AG09309 (cell line): Measurements from ENCODE around the gene DNAL4.

Source experiments
- DNase-seq: peaks from one replicate; pipeline ENCODE4 v3.0.0-alpha.2; 2010; ENCODE audit warnings: low read depth
- H3K4me3 ChIP-seq: 2 replicates; pipeline ENCODE4 v1.5.1; 2011; ENCODE audit warnings: mild to moderate bottlenecking, low read depth, low read length, moderate library complexity; ENCODE audit not compliant: control insufficient read depth
- TF ChIP-seq, protein P1 (sequence below): IDR thresholded peaks from 2 replicates; pipeline ENCODE4 v1.5.1; 2011; ENCODE audit warnings: mild to moderate bottlenecking, low read depth, low read length, inconsistent platforms; ENCODE audit not compliant: insufficient read depth, control insufficient read depth; ENCODE audit errors: missing control alignments

DNAL4 gene

GRCh38 chr22:38832005-38832978 lies 38.3 kb upstream of the DNAL4 start:
- no peak overlapping the region for H3K4me3 ChIP-seq
- no peak for DNase-seq
- TF ChIP-seq, protein P1, sequence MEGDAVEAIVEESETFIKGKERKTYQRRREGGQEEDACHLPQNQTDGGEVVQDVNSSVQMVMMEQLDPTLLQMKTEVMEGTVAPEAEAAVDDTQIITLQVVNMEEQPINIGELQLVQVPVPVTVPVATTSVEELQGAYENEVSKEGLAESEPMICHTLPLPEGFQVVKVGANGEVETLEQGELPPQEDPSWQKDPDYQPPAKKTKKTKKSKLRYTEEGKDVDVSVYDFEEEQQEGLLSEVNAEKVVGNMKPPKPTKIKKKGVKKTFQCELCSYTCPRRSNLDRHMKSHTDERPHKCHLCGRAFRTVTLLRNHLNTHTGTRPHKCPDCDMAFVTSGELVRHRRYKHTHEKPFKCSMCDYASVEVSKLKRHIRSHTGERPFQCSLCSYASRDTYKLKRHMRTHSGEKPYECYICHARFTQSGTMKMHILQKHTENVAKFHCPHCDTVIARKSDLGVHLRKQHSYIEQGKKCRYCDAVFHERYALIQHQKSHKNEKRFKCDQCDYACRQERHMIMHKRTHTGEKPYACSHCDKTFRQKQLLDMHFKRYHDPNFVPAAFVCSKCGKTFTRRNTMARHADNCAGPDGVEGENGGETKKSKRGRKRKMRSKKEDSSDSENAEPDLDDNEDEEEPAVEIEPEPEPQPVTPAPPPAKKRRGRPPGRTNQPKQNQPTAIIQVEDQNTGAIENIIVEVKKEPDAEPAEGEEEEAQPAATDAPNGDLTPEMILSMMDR = no peak

DNA sequence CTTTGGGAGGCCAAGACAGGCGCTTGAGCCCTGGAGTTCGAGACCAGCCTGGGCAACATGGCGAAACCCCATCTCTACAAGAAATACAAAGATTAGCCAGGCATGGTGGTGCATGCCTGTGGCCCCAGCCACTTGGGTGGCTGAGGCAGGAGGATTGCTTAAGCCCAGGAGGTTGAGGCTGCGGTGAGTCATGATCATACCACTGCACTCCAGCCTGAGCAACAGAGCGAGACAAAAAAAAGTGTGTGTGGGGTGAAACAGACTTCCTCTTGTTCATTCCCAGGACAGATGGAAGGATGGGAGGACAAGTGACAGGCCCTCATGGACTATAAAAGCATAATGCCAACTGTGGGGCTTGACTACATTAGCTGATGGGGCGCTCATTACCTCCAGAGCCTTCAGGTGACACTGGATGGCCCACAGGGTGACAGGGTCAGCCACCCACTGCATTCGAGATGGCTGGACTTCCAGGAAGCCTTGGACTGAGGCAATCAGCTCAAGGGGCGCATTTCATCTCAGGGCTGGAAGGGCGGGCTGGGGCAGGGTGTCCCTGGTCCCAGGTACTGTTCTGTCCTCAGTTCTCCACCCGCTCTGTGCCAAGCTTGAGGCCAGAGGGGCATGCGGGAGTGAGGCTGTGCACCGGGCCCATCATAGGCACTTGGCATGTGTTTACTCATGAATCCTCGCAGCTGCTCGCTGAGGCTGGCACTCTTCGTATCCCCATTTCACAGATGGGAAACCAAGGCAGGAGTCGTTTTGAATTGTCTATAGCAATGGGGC lies 37.4 kb upstream of the DNAL4 start:
- DNase-seq = no peak
- no peak overlapping the region for H3K4me3 ChIP-seq

GRCh38 chr22:38830845-38831108 lies 36.8 kb upstream of the DNAL4 start:
- H3K4me3 ChIP-seq = no peak overlapping the region
- DNase-seq = no peak
- TF ChIP-seq, protein P1 = no peak

More for the DNA sequence above, 37.4 kb upstream of the DNAL4 start:
- TF ChIP-seq, protein P1 = no peak

DNA sequence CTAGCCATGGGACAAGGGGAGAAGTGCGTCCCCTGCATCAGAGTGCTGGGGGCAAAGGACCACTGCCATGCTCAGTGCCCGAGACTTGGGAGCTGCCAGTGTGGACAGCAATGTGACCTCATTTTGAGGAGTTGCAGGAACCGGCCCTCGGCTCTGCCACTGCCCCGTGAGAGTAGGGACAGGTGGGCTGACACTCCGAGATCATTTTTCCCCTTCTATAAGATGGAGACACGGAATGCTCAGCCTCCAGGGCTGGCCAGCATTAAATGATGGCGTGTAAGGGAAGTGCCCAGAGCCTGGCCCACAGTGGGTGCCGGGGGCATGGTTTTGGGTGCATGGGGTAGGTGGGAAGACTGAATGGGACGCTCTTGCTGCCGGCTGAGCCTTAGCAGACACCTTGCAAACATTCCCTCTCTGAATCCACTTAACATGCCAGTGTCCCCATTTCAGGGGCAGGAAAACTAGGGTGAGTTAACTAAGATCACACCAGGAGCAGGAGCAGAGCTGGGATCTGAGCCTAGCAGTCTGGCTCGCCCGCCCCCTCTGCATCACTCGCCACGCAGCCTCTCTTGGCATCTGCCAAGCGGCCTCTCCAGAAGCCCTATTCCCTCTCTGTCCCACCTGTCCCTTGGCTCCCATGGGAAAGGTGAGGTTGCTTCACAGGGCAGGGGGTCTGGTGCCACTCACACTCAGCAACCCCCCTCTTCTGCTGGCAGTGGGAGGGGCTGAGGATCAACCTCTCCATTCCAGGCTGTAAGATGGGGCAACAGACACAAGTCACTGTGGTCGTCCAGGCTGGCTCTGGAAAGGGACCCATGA lies 36.3 kb upstream of the DNAL4 start:
- H3K4me3 ChIP-seq = no peak overlapping the region
- TF ChIP-seq, protein P1 = no peak
- no peak for DNase-seq

- no peak overlapping the region for H3K4me3 ChIP-seq
- no peak for DNase-seq
- TF ChIP-seq, protein P1 = no peak
These were observed 35.5 kb upstream of the DNAL4 start for GRCh38 chr22:38829485-38829884.

DNA sequence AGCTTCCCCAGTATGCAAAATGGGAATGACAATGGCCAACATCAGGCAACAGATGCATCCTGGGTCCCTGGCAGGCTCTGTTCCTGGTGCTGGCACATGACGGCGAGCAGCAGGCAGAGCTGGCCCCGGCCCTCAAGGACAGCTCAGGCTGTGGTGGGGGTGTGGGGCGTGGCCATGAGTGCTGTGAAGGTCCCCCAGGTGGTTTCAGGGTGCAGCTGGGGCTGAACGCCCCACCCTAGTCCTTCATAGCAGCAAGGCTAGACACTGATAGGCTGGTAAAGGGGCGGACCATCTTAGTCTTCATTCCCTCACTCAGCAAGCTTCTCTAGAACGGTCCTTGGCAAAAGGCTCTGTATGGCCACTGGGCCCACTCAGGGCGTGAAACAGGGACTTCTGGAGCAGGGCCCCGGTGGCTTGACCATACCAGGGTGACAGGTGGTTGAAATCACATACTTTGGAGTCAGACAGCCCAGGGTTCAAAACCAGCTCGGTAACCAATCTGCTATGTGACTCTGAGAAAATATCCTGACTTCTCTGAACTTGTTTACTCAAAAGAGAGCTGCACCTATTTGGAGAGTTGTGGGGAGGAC lies 34.8 kb upstream of the DNAL4 start:
- no peak overlapping the region for H3K4me3 ChIP-seq
- no peak for DNase-seq
- TF ChIP-seq, protein P1 = no peak
